ENCODE results near the gene GLS2.

Gene GLS2

GRCh38 chr12:56469007-56469930 lies 18.7 kb downstream of the GLS2 start:
- DNase-seq (ENCODE audit: low read depth), result peak; percentile 68
- H3K4me3 ChIP-seq (ENCODE audit: low read depth, low read length), result peak overlapping the region; percentile 99
- TF ChIP-seq CTCF (IDR thresholded peaks at IDR 0.05; ENCODE audit: insufficient read depth, low read depth, low read length, missing control alignments), result no peak

GRCh38 chr12:56468216-56469006 lies 19.6 kb downstream of the GLS2 start, which contains the start of gene SPRYD4:
Gene SPRYD4 (plus strand): TSS chr12:56468578. CDS start chr12:56468592, 14 bp downstream.
- peak; percentile 98 for DNase-seq (ENCODE audit: low read depth)
- H3K4me3 ChIP-seq (ENCODE audit: low read depth, low read length), result peak within 1 kb of the TSS; percentile 99
- peak; percentile 27 for TF ChIP-seq CTCF (IDR thresholded peaks at IDR 0.05; ENCODE audit: insufficient read depth, low read depth, low read length, missing control alignments)

- H3K4me3 ChIP-seq (ENCODE audit: low read depth, low read length), result no peak overlapping the region
- DNase-seq (ENCODE audit: low read depth), result no peak
- TF ChIP-seq CTCF (IDR thresholded peaks at IDR 0.05; ENCODE audit: insufficient read depth, low read depth, low read length, missing control alignments), result no peak
Observed at GRCh38 chr12:56462565-56462964, 25.4 kb downstream of the GLS2 start.

- H3K4me3 ChIP-seq (ENCODE audit: low read depth, low read length), result no peak overlapping the region
- DNase-seq (ENCODE audit: low read depth), result no peak
- TF ChIP-seq CTCF (IDR thresholded peaks at IDR 0.05; ENCODE audit: insufficient read depth, low read depth, low read length, missing control alignments), result no peak
Observed at GRCh38 chr12:56461235-56462159, 26.5 kb downstream of the GLS2 start.

GRCh38 chr12:56457817-56458216 lies 30.1 kb downstream of the GLS2 start:
- no peak for TF ChIP-seq CTCF (IDR thresholded peaks at IDR 0.05; ENCODE audit: insufficient read depth, low read depth, low read length, missing control alignments)
- H3K4me3 ChIP-seq (ENCODE audit: low read depth, low read length), result no peak overlapping the region
- DNase-seq (ENCODE audit: low read depth), result no peak

GRCh38 chr12:56454557-56454956 lies 33.4 kb downstream of the GLS2 start, which contains the start of gene MIP:
Gene MIP (minus strand): TSS chr12:56454657. CDS start chr12:56454613, 44 bp downstream.
- H3K4me3 ChIP-seq (ENCODE audit: low read depth, low read length), result no peak within 1 kb of the TSS
- TF ChIP-seq CTCF (IDR thresholded peaks at IDR 0.05; ENCODE audit: insufficient read depth, low read depth, low read length, missing control alignments), result no peak
- DNase-seq (ENCODE audit: low read depth), result no peak
